Astrocyte (in vitro differentiated cells and primary cell): Measurements from ENCODE around the gene FRMD4A. TPM values are rescaled to one million over a fixed set of nuclear protein-coding genes. Genes with fewer than 3 reads are reported as not detected.
A peak's percentile ranks its signal among the peaks of the same experiment; 100 is the strongest.

Experiments used
- DNase-seq: peaks from one replicate; pipeline ENCODE4 v3.0.0-alpha.2; 2010; ENCODE audit warnings: low read depth
- FAIRE-seq: peaks from 2 replicates; lab custom pipeline; 2011; peaks lifted over from hg19 to GRCh38; lab: Jason Lieb, UNC
- H2AFZ ChIP-seq: 2 replicates; pipeline ENCODE4 v1.6.0; 2012; ENCODE audit warnings: low read depth, low read length, inconsistent platforms
- H3K27ac ChIP-seq: 2 replicates; pipeline ENCODE4 v1.5.1; 2011; ENCODE audit warnings: low read depth, low read length, inconsistent platforms
- H3K27me3 ChIP-seq: 2 replicates; pipeline ENCODE4 v1.6.0; 2011; ENCODE audit warnings: low read length, inconsistent platforms; ENCODE audit not compliant: insufficient read depth
- H3K36me3 ChIP-seq: 2 replicates; pipeline ENCODE4 v1.5.1; 2011; ENCODE audit warnings: low read length, inconsistent platforms; ENCODE audit not compliant: insufficient read depth
- H3K4me1 ChIP-seq: 2 replicates; pipeline ENCODE4 v1.5.1; 2011; ENCODE audit warnings: low read length, inconsistent platforms; ENCODE audit not compliant: insufficient read depth
- H3K4me2 ChIP-seq: 2 replicates; pipeline ENCODE4 v1.6.0; 2012; ENCODE audit warnings: low read length, inconsistent platforms
- H3K4me3 ChIP-seq: 2 replicates; pipeline ENCODE4 v1.5.1; 2011; ENCODE audit warnings: low read depth, mild to moderate bottlenecking, low read length, inconsistent platforms; ENCODE audit not compliant: insufficient read depth
- H3K79me2 ChIP-seq: 2 replicates; pipeline ENCODE4 v1.6.0; 2012; ENCODE audit warnings: mild to moderate bottlenecking, low read length, inconsistent platforms; ENCODE audit not compliant: insufficient read depth
- H3K9ac ChIP-seq: 2 replicates; pipeline ENCODE4 v1.6.0; 2012; ENCODE audit warnings: mild to moderate bottlenecking, low read length, inconsistent platforms
- H3K9me3 ChIP-seq: 2 replicates; pipeline ENCODE4 v1.5.1; 2012; ENCODE audit warnings: low read depth, mild to moderate bottlenecking, low read length, inconsistent platforms; ENCODE audit not compliant: insufficient read depth
- H4K20me1 ChIP-seq: 2 replicates; pipeline ENCODE4 v1.6.0; 2012; ENCODE audit warnings: low read length, inconsistent platforms; ENCODE audit not compliant: insufficient read depth
- H3K27ac Mint-ChIP-seq: one replicate; pipeline ENCODE4 v1.8.0; 2021; ENCODE audit warnings: mild to moderate bottlenecking, mixed read lengths; ENCODE audit not compliant: unreplicated experiment
- H3K27me3 Mint-ChIP-seq: one replicate; pipeline ENCODE4 v1.8.0; 2021; ENCODE audit warnings: low read depth, mixed read lengths; ENCODE audit not compliant: unreplicated experiment
- H3K36me3 Mint-ChIP-seq: one replicate; pipeline ENCODE4 v1.8.0; 2021; ENCODE audit warnings: low read depth, mixed read lengths; ENCODE audit not compliant: unreplicated experiment
- H3K4me1 Mint-ChIP-seq: one replicate; pipeline ENCODE4 v1.8.0; 2021; ENCODE audit warnings: low read depth, mixed read lengths; ENCODE audit not compliant: unreplicated experiment
- H3K4me3 Mint-ChIP-seq: one replicate; pipeline ENCODE4 v1.8.0; 2021; ENCODE audit warnings: mild to moderate bottlenecking, moderate library complexity, mixed read lengths; ENCODE audit not compliant: unreplicated experiment
- H3K9me3 Mint-ChIP-seq: one replicate; pipeline ENCODE4 v1.8.0; 2021; ENCODE audit warnings: mild to moderate bottlenecking, mixed read lengths; ENCODE audit not compliant: unreplicated experiment
- EZH2 ChIP-seq: IDR thresholded peaks from 2 replicates; pipeline ENCODE4 v1.6.1; 2012; ENCODE audit warnings: mild to moderate bottlenecking, low read length, inconsistent platforms; ENCODE audit not compliant: insufficient read depth
- total RNA-seq: library from RNA; stranded (reverse); gene quantifications from 2 replicates; pipeline ENCODE4 v1.2.1, GENCODE V29; 2021
- TF ChIP-seq, protein P1 (sequence below): IDR thresholded peaks from 2 replicates; pipeline ENCODE4 v1.5.1; 2011; ENCODE audit warnings: low read depth, mild to moderate bottlenecking, inconsistent platforms, low read length, moderate library complexity; ENCODE audit not compliant: insufficient read depth

FRMD4A gene
- total RNA-seq, 1 donor from 2014 or later = 82.5 TPM

DNA sequence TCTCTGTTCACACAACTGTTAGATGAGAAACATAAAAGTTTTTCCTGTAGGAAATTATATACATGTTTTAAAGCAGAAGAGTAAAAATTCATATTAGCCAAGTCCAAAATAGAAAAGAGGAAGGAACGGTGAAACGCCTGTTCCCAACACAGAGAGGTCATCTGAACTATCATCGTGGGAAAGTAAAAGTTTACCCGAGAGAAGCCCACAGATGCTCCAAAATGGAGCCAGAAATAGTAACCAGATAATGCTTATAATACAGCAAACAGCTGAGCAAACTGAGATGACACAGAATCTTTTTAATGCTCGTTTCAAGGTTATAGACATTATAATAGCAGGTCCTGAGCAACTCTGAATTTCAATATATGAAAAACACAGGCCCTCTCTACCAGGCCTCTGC, 24.5 kb downstream of the FRMD4A start:
- DNase-seq = no peak
- no peak overlapping the region for H3K4me2 ChIP-seq
- no peaks in the 10 kb centered on the region for H3K4me1 ChIP-seq
- H3K9ac ChIP-seq = no peak overlapping the region
- H3K4me3 Mint-ChIP-seq = no peak overlapping the region
- FAIRE-seq = no peak
- no peaks in the 10 kb centered on the region for H4K20me1 ChIP-seq
- H3K4me3 ChIP-seq = no peak overlapping the region
- H3K4me1 Mint-ChIP-seq = no peaks in the 10 kb centered on the region
- no peak overlapping the region for H3K27ac Mint-ChIP-seq
- no peaks in the 10 kb centered on the region for H3K79me2 ChIP-seq
- H3K36me3 ChIP-seq = no peaks in the 10 kb centered on the region
- H3K27ac ChIP-seq = no peak overlapping the region
- peaks cover 13% of the 10 kb centered on the region for H3K27me3 ChIP-seq
- no peaks in the 10 kb centered on the region for H3K9me3 ChIP-seq
- TF ChIP-seq, protein P1, sequence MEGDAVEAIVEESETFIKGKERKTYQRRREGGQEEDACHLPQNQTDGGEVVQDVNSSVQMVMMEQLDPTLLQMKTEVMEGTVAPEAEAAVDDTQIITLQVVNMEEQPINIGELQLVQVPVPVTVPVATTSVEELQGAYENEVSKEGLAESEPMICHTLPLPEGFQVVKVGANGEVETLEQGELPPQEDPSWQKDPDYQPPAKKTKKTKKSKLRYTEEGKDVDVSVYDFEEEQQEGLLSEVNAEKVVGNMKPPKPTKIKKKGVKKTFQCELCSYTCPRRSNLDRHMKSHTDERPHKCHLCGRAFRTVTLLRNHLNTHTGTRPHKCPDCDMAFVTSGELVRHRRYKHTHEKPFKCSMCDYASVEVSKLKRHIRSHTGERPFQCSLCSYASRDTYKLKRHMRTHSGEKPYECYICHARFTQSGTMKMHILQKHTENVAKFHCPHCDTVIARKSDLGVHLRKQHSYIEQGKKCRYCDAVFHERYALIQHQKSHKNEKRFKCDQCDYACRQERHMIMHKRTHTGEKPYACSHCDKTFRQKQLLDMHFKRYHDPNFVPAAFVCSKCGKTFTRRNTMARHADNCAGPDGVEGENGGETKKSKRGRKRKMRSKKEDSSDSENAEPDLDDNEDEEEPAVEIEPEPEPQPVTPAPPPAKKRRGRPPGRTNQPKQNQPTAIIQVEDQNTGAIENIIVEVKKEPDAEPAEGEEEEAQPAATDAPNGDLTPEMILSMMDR = no peak
- TF ChIP-seq EZH2 = no peak
- no peak overlapping the region for H2AFZ ChIP-seq
- peaks cover 2% of the 10 kb centered on the region for H3K9me3 Mint-ChIP-seq
- H3K27me3 Mint-ChIP-seq = peaks cover 19% of the 10 kb centered on the region
- no peaks in the 10 kb centered on the region for H3K36me3 Mint-ChIP-seq

DNA sequence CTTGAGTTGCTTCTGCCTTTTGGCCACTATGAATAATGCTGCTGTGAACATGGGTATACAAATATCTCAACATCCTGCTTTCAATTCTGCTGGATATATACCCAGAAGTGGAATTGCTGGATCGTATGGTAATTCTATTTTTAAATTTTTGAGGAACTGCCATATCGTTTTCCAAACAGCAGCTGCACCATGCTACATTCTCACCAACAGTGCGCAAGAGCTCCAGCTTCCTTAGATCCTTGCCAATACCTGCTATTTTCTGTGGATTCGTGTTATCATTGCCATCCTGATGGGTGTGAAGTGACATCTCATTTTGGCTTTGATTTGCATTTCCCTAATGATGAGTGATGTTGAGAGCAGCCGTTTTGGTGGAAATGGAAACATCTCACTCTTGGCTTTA, 26.7 kb downstream of the FRMD4A start:
- Histone ChIP-seq H2AFZ (no peak overlapping the region), H4K20me1 (no peaks in the 10 kb centered on the region), H3K4me3 (no peak overlapping the region), H3K9me3 (no peaks in the 10 kb centered on the region), H3K9ac (no peak overlapping the region), H3K4me1 (no peaks in the 10 kb centered on the region), H3K27me3 (peaks cover 21% of the 10 kb centered on the region), H3K36me3 (no peaks in the 10 kb centered on the region), H3K27ac (no peak overlapping the region), H3K4me2 (no peak overlapping the region), H3K79me2 (no peaks in the 10 kb centered on the region)
- Mint-ChIP-seq H3K4me1 (no peaks in the 10 kb centered on the region), H3K27me3 (peaks cover 9% of the 10 kb centered on the region), H3K36me3 (no peaks in the 10 kb centered on the region), H3K27ac (no peak overlapping the region), H3K9me3 (no peaks in the 10 kb centered on the region), H3K4me3 (no peak overlapping the region)
- no peak for DNase-seq
- TF ChIP-seq EZH2 = no peak
- TF ChIP-seq, protein P1 = no peak
- FAIRE-seq = no peak

DNA sequence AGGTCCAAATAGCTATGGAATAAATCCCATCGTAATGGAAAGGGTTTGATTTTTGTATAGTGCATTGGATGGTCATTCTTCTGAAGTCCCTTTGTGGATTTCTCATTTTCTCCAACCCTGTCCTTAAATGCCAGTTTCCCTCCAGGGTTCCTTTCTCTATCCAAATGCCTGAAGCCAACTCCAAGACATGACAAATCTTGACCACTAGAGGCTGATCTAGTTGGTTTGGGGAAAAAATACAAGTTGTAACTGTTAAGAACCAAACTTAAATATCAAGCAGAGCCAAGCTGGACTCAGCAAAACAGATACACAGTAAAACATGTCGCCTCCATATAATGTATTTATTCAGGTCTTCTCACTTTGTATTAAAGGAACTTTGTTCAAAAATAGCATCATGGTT, 28.7 kb downstream of the FRMD4A start:
- H3K4me1 ChIP-seq = no peaks in the 10 kb centered on the region
- peaks cover 11% of the 10 kb centered on the region for H3K27me3 Mint-ChIP-seq
- no peak overlapping the region for H3K27ac Mint-ChIP-seq
- no peak overlapping the region for H3K4me2 ChIP-seq
- no peaks in the 10 kb centered on the region for H3K36me3 Mint-ChIP-seq
- no peaks in the 10 kb centered on the region for H3K79me2 ChIP-seq
- H4K20me1 ChIP-seq = no peaks in the 10 kb centered on the region
- DNase-seq (peak; percentile 16), FAIRE-seq (no peak)
- no peaks in the 10 kb centered on the region for H3K4me1 Mint-ChIP-seq
- H3K9me3 Mint-ChIP-seq = no peaks in the 10 kb centered on the region
- H3K4me3 Mint-ChIP-seq = no peak overlapping the region
- no peak overlapping the region for H3K9ac ChIP-seq
- TF ChIP-seq EZH2 = no peak
- TF ChIP-seq, protein P1 = peak; percentile 59
- no peaks in the 10 kb centered on the region for H3K36me3 ChIP-seq
- no peak overlapping the region for H3K4me3 ChIP-seq
- H2AFZ ChIP-seq = no peak overlapping the region
- no peaks in the 10 kb centered on the region for H3K9me3 ChIP-seq
- no peak overlapping the region for H3K27ac ChIP-seq
- H3K27me3 ChIP-seq = peaks cover 19% of the 10 kb centered on the region
